Epithelial cell of esophagus (primary cell): Measurements from ENCODE around the gene CLIC5.

ENCODE experiments used
- DNase-seq: peaks from one replicate; pipeline ENCODE4 v3.0.0; 2010; ENCODE audit warnings: low read depth
- H3K4me3 ChIP-seq: 2 replicates; pipeline ENCODE4 v1.5.1; 2011; ENCODE audit warnings: mild to moderate bottlenecking, low read length, control low read depth
- CTCF ChIP-seq: IDR thresholded peaks from 2 replicates; pipeline ENCODE4 v1.5.1; 2011; ENCODE audit warnings: low read depth, mild to moderate bottlenecking, low read length, control low read depth, inconsistent platforms; ENCODE audit not compliant: insufficient read depth; ENCODE audit errors: missing control alignments

CLIC5 gene

GRCh38 chr6:45961125-45961524 lies 54.5 kb downstream of the CLIC5 start:
- no peak for DNase-seq
- TF ChIP-seq CTCF, result no peak
- no peak overlapping the region for H3K4me3 ChIP-seq

GRCh38 chr6:45959534-45960145 lies 56.0 kb downstream of the CLIC5 start:
- no peak for TF ChIP-seq CTCF
- H3K4me3 ChIP-seq, result no peak overlapping the region
- DNase-seq, result peak; percentile 90

GRCh38 chr6:45956663-45957062 lies 59.0 kb downstream of the CLIC5 start:
- no peak overlapping the region for H3K4me3 ChIP-seq
- DNase-seq, result no peak
- no peak for TF ChIP-seq CTCF

- no peak for TF ChIP-seq CTCF
- no peak overlapping the region for H3K4me3 ChIP-seq
- DNase-seq, result no peak
These were observed 59.5 kb downstream of the CLIC5 start for GRCh38 chr6:45956176-45956575.

GRCh38 chr6:45955597-45955996 lies 60.1 kb downstream of the CLIC5 start:
- no peak for DNase-seq
- TF ChIP-seq CTCF, result no peak
- H3K4me3 ChIP-seq, result no peak overlapping the region

GRCh38 chr6:45952546-45952945 lies 63.1 kb downstream of the CLIC5 start:
- no peak for TF ChIP-seq CTCF
- no peak overlapping the region for H3K4me3 ChIP-seq
- no peak for DNase-seq

GRCh38 chr6:45952168-45952529 lies 63.5 kb downstream of the CLIC5 start:
- no peak overlapping the region for H3K4me3 ChIP-seq
- DNase-seq, result no peak
- TF ChIP-seq CTCF, result no peak
